ENCODE measurements around the gene BICDL2. TPM values are rescaled to one million over a fixed set of nuclear protein-coding genes. Genes with fewer than 3 reads are reported as not detected.

BICDL2 gene
- total and polyA plus RNA-seq, 7 donors: 0.36 to 83.8 (median 62.5) TPM; not detected in 2

DNA sequence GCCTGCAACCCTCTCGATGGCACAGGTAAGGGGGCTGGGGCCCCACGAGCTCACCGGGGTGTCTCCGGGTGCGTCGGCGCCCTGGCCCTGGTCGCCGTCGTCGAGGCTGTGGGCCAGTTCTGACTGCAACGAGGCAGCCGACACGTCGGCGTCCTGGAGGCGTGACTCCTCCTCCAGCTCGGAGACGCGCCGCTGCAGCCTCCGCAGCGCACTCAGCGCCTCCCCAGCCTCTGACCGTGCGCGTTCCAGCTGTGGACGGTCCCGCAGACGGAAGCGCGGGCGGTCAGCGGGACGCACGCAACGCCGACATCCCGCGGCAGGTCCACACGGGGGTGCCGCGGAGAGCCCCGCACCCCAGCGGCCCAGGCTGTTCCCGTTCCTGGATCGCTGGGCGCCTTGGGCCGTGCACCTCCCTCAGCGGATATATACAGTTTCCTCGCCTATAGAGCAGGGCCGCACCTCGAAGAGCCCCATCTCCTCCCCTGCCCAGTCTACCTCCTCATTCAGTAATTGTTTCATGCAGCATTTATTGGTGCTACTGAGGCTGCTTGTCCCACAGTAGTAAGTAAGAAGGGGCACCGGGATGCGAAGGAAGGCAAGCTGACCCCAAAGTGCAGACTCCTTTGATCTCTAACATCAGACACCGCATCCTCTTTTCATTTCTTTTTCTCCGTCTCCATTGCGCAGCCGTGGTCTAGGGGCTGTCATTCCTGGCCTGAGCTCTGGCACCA is 7.1 kb downstream of the BICDL2 start:
- Histone ChIP-seq H3K27me3 (peaks cover 24 to 63% (median 51%) of the 10 kb centered on the region in 3 donors), H3K9me3 (no peaks in the 10 kb centered on the region), H3K36me3 (peaks cover 0 to 20% (median 15%) of the 10 kb centered on the region in 4 donors), H3K27ac (no peak overlapping the region), H3K4me3 (peak overlapping the region in 2 of 4 donors; percentile 4 to 16), H3K4me1 (peaks cover 0 to 31% (median 26%) of the 10 kb centered on the region in 4 donors)
- intact Hi-C loops (cut with DNase I): no loop called here
- no peak for DNase-seq
- 29 to 74% methylated on average over 59 of the region's 59 CpGs for WGBS, 2 donors
- no peak for TF ChIP-seq EP300 (IDR thresholded peaks at IDR 0.05)
- TF ChIP-seq POLR2A (IDR thresholded peaks at IDR 0.05): no peak

DNA sequence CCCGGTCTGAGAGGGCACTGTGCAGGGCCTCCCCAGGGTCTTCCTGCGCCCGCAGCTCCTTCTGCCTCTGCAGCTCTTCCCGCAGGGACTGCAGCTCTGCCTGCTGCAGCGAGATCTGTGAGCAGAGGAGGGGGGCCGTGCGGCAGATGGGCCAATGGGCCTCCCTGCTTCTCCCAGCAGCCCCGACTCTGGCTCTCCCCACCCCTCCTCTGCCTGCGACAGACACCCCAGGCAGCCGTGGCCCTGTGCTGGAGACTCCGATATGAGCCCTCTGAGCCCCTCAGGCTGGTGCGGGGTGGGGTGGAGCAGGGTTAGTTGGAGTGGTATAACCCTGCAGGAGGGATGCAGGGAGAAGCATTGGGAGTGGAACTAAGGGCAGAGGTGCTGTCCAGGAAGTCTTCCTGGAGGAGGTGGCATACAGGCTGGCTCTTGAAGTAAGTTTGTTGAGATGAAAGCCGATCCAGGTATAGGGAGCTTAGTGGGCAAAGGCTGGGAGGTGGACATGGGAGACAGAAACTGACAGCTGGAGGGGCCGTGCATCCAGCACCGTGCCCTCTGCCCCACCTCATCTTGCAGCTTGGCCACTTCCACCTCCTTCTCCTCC is 7.9 kb downstream of the BICDL2 start:
- Histone ChIP-seq H3K9me3 (no peaks in the 10 kb centered on the region), H3K4me1 (peaks cover 0 to 36% (median 30%) of the 10 kb centered on the region in 4 donors), H3K36me3 (peaks cover 0 to 20% (median 15%) of the 10 kb centered on the region in 4 donors), H3K4me3 (no peak overlapping the region), H3K27ac (no peak overlapping the region), H3K27me3 (peaks cover 24 to 55% (median 44%) of the 10 kb centered on the region in 3 donors)
- intact Hi-C loops (cut with DNase I): loop anchor here (1.0 kb wide), 1 partner anchor 26 kb away; no protein-coding TSS in a partner anchor
- DNase-seq: no peak
- whole genome bisulfite sequencing, 2 donors: 41 to 72% methylated on average over 15 of the region's 15 CpGs
- TF ChIP-seq POLR2A (IDR thresholded peaks at IDR 0.05): no peak
- TF ChIP-seq CTCF (IDR thresholded peaks at IDR 0.05): no peak
- no peak for TF ChIP-seq POLR2AphosphoS5 (IDR thresholded peaks at IDR 0.05)
- TF ChIP-seq EP300 (IDR thresholded peaks at IDR 0.05): no peak

DNA sequence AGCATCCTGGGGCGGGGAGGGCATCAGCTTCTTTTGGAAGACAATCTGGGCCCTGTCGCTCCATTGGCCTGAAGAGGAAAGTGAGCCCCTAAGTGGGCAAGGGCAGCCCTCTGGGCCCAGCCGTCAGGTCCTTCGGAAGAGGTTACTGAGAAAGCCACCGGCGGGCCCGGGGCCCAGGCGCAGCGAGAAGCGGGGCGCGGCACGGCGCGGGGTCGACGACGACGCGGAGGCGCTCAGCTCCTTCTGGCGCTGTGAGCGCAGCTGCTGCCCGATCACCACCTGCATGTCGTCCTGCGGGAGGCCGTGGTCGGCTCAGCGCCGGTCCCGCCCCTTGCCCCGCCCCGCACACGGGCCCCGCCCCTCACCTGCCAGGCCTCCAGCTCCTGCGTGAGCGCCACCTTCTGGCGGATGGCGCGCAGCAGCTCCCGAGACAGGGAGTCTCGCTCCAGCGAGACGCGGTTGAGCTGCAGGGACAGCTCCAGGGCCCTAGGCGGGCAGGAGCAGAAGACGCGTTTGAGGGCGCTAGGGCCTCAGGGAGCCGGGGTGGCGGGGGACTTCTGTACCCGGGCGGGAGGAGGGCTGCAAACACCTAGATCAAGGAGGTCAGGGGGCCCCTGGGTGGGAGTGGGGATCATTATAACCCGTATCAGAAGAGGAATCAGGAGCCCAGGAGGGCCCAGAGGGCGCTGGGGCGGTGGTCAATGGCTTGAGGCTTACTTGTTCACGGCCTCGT is 8.6 kb downstream of the BICDL2 start:
- Histone ChIP-seq H3K27ac (no peak overlapping the region), H3K4me1 (peaks cover 0 to 43% (median 35%) of the 10 kb centered on the region in 4 donors), H3K27me3 (peaks cover 24 to 48% (median 41%) of the 10 kb centered on the region in 3 donors), H3K9me3 (no peaks in the 10 kb centered on the region), H3K36me3 (peaks cover 0 to 20% (median 15%) of the 10 kb centered on the region in 4 donors), H3K4me3 (peak overlapping the region in 1 of 4 donors; percentile 15)
- intact Hi-C loops (cut with DNase I): loop anchor here (1.0 kb wide), 1 partner anchor 25 kb away; no protein-coding TSS in a partner anchor
- 6 to 9% methylated on average over 58 of the region's 58 CpGs for WGBS, 2 donors
- peak; percentile 85 for DNase-seq
- no peak for TF ChIP-seq EP300 (IDR thresholded peaks at IDR 0.05)
- TF ChIP-seq POLR2AphosphoS5 (IDR thresholded peaks at IDR 0.05): no peak
- peak; percentile 41 to 72 (median 48) for TF ChIP-seq CTCF (IDR thresholded peaks at IDR 0.05)
- no peak for TF ChIP-seq POLR2A (IDR thresholded peaks at IDR 0.05)

DNA sequence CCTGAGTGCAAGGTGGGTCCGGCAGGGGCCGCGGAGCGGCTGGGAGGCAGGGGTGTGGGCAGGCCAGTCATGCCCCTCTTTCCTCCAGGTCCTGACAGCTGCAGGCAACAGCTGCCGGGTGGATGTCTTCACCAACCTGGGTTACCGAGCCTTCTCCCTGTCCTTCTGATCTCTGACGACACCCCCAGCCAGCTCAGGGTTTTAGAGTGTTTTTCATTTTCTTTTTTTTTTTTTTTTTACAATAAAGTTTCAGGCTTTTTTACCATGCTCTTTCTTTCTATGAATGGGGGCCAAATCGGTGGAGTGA is 9.3 kb downstream of the BICDL2 start:
- WGBS, 2 donors: 80 to 90% methylated on average over 8 of the region's 8 CpGs

More for the DNA sequence above, 9.3 kb downstream of the BICDL2 start:
- intact Hi-C loops (cut with DNase I): no loop called here
- peaks cover 0 to 50% (median 42%) of the 10 kb centered on the region in 4 donors for H3K4me1 ChIP-seq
- H3K27ac ChIP-seq: no peak overlapping the region
- no peak overlapping the region for H3K4me3 ChIP-seq
- H3K27me3 ChIP-seq: peaks cover 24 to 41% (median 36%) of the 10 kb centered on the region in 3 donors
- no peak for DNase-seq
- H3K9me3 ChIP-seq: no peaks in the 10 kb centered on the region
- peaks cover 0 to 20% (median 15%) of the 10 kb centered on the region in 4 donors for H3K36me3 ChIP-seq
- TF ChIP-seq EP300 (IDR thresholded peaks at IDR 0.05) (no peak), POLR2A (IDR thresholded peaks at IDR 0.05) (no peak), CTCF (IDR thresholded peaks at IDR 0.05) (no peak), POLR2AphosphoS5 (IDR thresholded peaks at IDR 0.05) (no peak)
